ENCODE measurements around the gene KLHL33.

- no peak for TF ChIP-seq POLR2A (IDR thresholded peaks at IDR 0.05; ENCODE audit: low read length)
- no peak for TF ChIP-seq ZSCAN20 (CRISPR knock-in tag; IDR thresholded peaks at IDR 0.05)
- TF ChIP-seq CTCF (IDR thresholded peaks at IDR 0.05): no peak
- no peak for TF ChIP-seq USF2 (IDR thresholded peaks at IDR 0.05)
- no peak for TF ChIP-seq RCOR1 (IDR thresholded peaks at IDR 0.05; ENCODE audit: low read depth, low read length)
- no peak for TF ChIP-seq NR3C1 (IDR thresholded peaks at IDR 0.05)
- TF ChIP-seq REST (IDR thresholded peaks at IDR 0.05): no peak
- no peak for TF ChIP-seq FOSL2 (IDR thresholded peaks at IDR 0.05)
- no peak for TF ChIP-seq FOSL2 (CRISPR knock-in tag; IDR thresholded peaks at IDR 0.05)
- TF ChIP-seq MAZ (IDR thresholded peaks at IDR 0.05; ENCODE audit: borderline replicate concordance, low read depth, low read length): no peak
- no peak for TF ChIP-seq KDM1A (IDR thresholded peaks at IDR 0.05; ENCODE audit: low read depth)
Measured at GRCh38 chr14:20438664-20439063, 2.7 kb upstream of the KLHL33 start.
